Panc1 (cell line): ENCODE measurements around the gene WASL. TPM values are rescaled to one million over a fixed set of nuclear protein-coding genes. Genes with fewer than 3 reads are reported as not detected.

Experiments used
- ATAC-seq: fragments of 200-7000 bp; cut with Tn5 transposase; 2 replicates; pipeline ENCODE4 v1.9.1; 2020; ENCODE audit warnings: mild to moderate bottlenecking, moderate library complexity
- BruUV-seq: library from RNA; stranded (reverse); fragments of 400-500 nt; replicated peaks from 2 replicates; lab custom pipeline; 2021; lab: Mats Ljungman, UMichigan
- CTCF ChIA-PET: fragments of 300-600 bp; sonication (Branson Sonifier 250); formaldehyde crosslinking; loops from one replicate; lab custom pipeline; 2022; ENCODE audit warnings: antibody characterized with exemption; lab: Charles Lee
- POLR2A ChIA-PET: fragments of 300-600 bp; sonication (Branson Sonifier 250); formaldehyde crosslinking; loops from one replicate; lab custom pipeline; 2022; ENCODE audit warnings: antibody characterized with exemption; lab: Charles Lee
- DNase-seq: peaks from one replicate; pipeline ENCODE4 v3.0.0-alpha.2; 2010; ENCODE audit warnings: low read depth, low spot score
- H3K27ac ChIP-seq: 2 replicates; pipeline ENCODE4 v1.5.1; 2011; ENCODE audit warnings: mild to moderate bottlenecking, low read length, inconsistent platforms
- H3K27me3 ChIP-seq: fragments of 200-500 bp; sonication (Bioruptor generic); 2 replicates; pipeline ENCODE4 v1.6.0; 2014; ENCODE audit warnings: low read length, inconsistent platforms; ENCODE audit not compliant: control insufficient read depth, insufficient read depth
- H3K36me3 ChIP-seq: fragments of 200-500 bp; sonication (Bioruptor generic); 2 replicates; pipeline ENCODE4 v1.5.1; 2014; ENCODE audit warnings: inconsistent platforms, mild to moderate bottlenecking, low read length, moderate library complexity; ENCODE audit not compliant: control insufficient read depth, insufficient read depth
- H3K4me1 ChIP-seq: 2 replicates; pipeline ENCODE4 v1.5.1; 2011; ENCODE audit warnings: inconsistent platforms, mild to moderate bottlenecking, low read length, moderate library complexity; ENCODE audit not compliant: control insufficient read depth, insufficient read depth
- H3K4me3 ChIP-seq, 2 experiments: 2 replicates each; pipeline ENCODE4 v1.5.1; 2011 to 2012; ENCODE audit warnings: low read depth in 2 of 2, low read length in 2 of 2, mild to moderate bottlenecking in 2 of 2, inconsistent platforms in 1 of 2, moderate library complexity in 1 of 2
- H3K9me3 ChIP-seq: fragments of 200-500 bp; sonication (Bioruptor generic); 2 replicates; pipeline ENCODE4 v1.5.1; 2014; ENCODE audit warnings: low read depth, mild to moderate bottlenecking, inconsistent platforms, low read length, moderate library complexity; ENCODE audit not compliant: control insufficient read depth, insufficient read depth
- CTCF ChIP-seq: fragments of 450-650 bp; IDR thresholded peaks from 2 replicates; pipeline ENCODE4 v1.5.1; 2017; ENCODE audit warnings: mild to moderate bottlenecking
- POLR2AphosphoS5 ChIP-seq: IDR thresholded peaks from 2 replicates; pipeline ENCODE4 v1.6.1; 2012; ENCODE audit warnings: mild to moderate bottlenecking, low read depth, low read length, moderate library complexity
- REST ChIP-seq, 2 experiments: IDR thresholded peaks; 2 replicates each; pipeline ENCODE4 v1.6.1; 2011 to 2012; ENCODE audit warnings: low read depth in 2 of 2, control low read depth in 1 of 2, low read length in 1 of 2, mild to moderate bottlenecking in 1 of 2, moderate library complexity in 1 of 2; ENCODE audit not compliant: insufficient read depth in 1 of 2
- SIN3A ChIP-seq: IDR thresholded peaks from 2 replicates; pipeline ENCODE4 v1.6.1; 2012; ENCODE audit warnings: low read depth, mild to moderate bottlenecking, low read length, moderate library complexity, borderline replicate concordance; ENCODE audit not compliant: insufficient read depth
- TCF7L2 ChIP-seq: IDR thresholded peaks from 2 replicates; pipeline ENCODE4 v1.6.1; 2011; ENCODE audit warnings: mild to moderate bottlenecking, low read depth, low read length, inconsistent platforms
- in situ Hi-C: cut with HindIII; loops from 2 replicates; pipeline ENCODE4 v1.10.0; 2016; ENCODE audit warnings: low sequenced_read_pairs, low pct_unique_long_range_greater_than_20kb
- intact Hi-C: fragments of 100-400 bp; cut with micrococcal nuclease; formaldehyde crosslinking; loops from one replicate; pipeline ENCODE4 v1.10.0; 2022; ENCODE audit not compliant: unreplicated experiment
- total RNA-seq: library from RNA; stranded (reverse); gene quantifications from one replicate; pipeline ENCODE4 v1.2.1, GENCODE V29; 2021; ENCODE audit not compliant: unreplicated experiment

The WASL gene
- total RNA-seq, 1 experiment from 2014 or later, result 29.6 TPM

GRCh38 chr7:123709525-123709924 is 39.3 kb downstream of the WASL start:
- Histone ChIP-seq H3K4me3 (no peak overlapping the region), H3K27me3 (no peaks in the 10 kb centered on the region), H3K27ac (no peak overlapping the region), H3K36me3 (peaks cover 17% of the 10 kb centered on the region), H3K4me1 (peaks cover 4% of the 10 kb centered on the region), H3K9me3 (no peaks in the 10 kb centered on the region)
- ATAC-seq (no peak), DNase-seq (no peak)
- ChIA-PET POLR2A (no interaction called here), CTCF (no interaction called here)
- TF ChIP-seq POLR2AphosphoS5, result no peak
- TF ChIP-seq CTCF, result no peak
- no peak for TF ChIP-seq SIN3A
- no peak for TF ChIP-seq TCF7L2
- no peak for TF ChIP-seq REST (IDR thresholded peaks at IDR 0.05; ENCODE audit: insufficient read depth in 1 of 2, low read depth in 2 of 2, low read length in 1 of 2)
- intact Hi-C loops, result no loop called here
- in situ Hi-C loops, result no loop called here
- BruUV-seq, result no TSS peak

GRCh38 chr7:123705211-123705901 is 43.4 kb downstream of the WASL start:
- DNase-seq (no peak), ATAC-seq (no peak)
- H3K27ac ChIP-seq, result no peak overlapping the region
- POLR2A ChIA-PET, result no interaction called here
- H3K9me3 ChIP-seq, result no peaks in the 10 kb centered on the region
- intact Hi-C loops (no loop called here), in situ Hi-C loops (no loop called here)
- no peaks in the 10 kb centered on the region; the same call in 1 of the 2 replicates for H3K4me1 ChIP-seq
- CTCF ChIA-PET, result no interaction called here
- BruUV-seq, result no TSS peak
- peaks cover 28% of the 10 kb centered on the region for H3K36me3 ChIP-seq
- no peak overlapping the region for H3K4me3 ChIP-seq
- TF ChIP-seq POLR2AphosphoS5, result no peak
- no peak for TF ChIP-seq TCF7L2
- no peak for TF ChIP-seq SIN3A
- no peak for TF ChIP-seq REST (IDR thresholded peaks at IDR 0.05; ENCODE audit: insufficient read depth in 1 of 2, low read depth in 2 of 2, low read length in 1 of 2)
- TF ChIP-seq CTCF, result no peak
- H3K27me3 ChIP-seq, result no peaks in the 10 kb centered on the region
